WERI-Rb-1 (cell line): ENCODE results near the gene CNBD2.
"Not testable (repeated sequence)": the region's sequence is repeated elsewhere in the genome, so short reads cannot be mapped to it uniquely, and the experiment has no call there.

Experiments used
- DNase-seq: peaks from one replicate; pipeline ENCODE4 v3.0.0-alpha.2; 2020
- H3K27ac ChIP-seq: fragments of 250-450 bp; sonication (Bioruptor Pico); 2 replicates; pipeline ENCODE4 v1.5.1; 2020; ENCODE audit warnings: mild to moderate bottlenecking, moderate library complexity
- H3K27me3 ChIP-seq: fragments of 250-450 bp; sonication (Bioruptor Pico); 2 replicates; pipeline ENCODE4 v1.5.1; 2021; ENCODE audit warnings: mild to moderate bottlenecking, low read depth, moderate library complexity; ENCODE audit not compliant: insufficient read depth, severe bottlenecking
- H3K36me3 ChIP-seq: fragments of 250-450 bp; sonication (Bioruptor Pico); 2 replicates; pipeline ENCODE4 v1.5.1; 2020; ENCODE audit warnings: mild to moderate bottlenecking, moderate library complexity
- H3K4me3 ChIP-seq: 2 replicates; pipeline ENCODE4 v1.5.1; 2011; ENCODE audit warnings: low read depth, mild to moderate bottlenecking, control low read depth, low read length
- H3K9me3 ChIP-seq: fragments of 250-450 bp; sonication (Bioruptor Pico); 2 replicates; pipeline ENCODE4 v1.5.1; 2021; ENCODE audit warnings: mild to moderate bottlenecking, moderate library complexity; ENCODE audit not compliant: severe bottlenecking
- CTCF ChIP-seq: IDR thresholded peaks from 2 replicates; pipeline ENCODE4 v1.5.1; 2011; ENCODE audit warnings: low read depth, mild to moderate bottlenecking, control low read depth, inconsistent platforms, low read length

Gene CNBD2

GRCh38 chr20:36045373-36045714 is 77.0 kb downstream of the CNBD2 start:
- DNase-seq: no peak
- no peak overlapping the region for H3K27ac ChIP-seq
- no peak overlapping the region for H3K4me3 ChIP-seq
- H3K27me3 ChIP-seq: no peaks in the 10 kb centered on the region
- no peak for TF ChIP-seq CTCF
- H3K36me3 ChIP-seq: peaks cover 5% of the 10 kb centered on the region
- no peaks in the 10 kb centered on the region for H3K9me3 ChIP-seq

GRCh38 chr20:36046073-36046798 is 77.8 kb downstream of the CNBD2 start:
- H3K36me3 ChIP-seq, H3K4me3 ChIP-seq, H3K9me3 ChIP-seq, H3K27me3 ChIP-seq, H3K27ac ChIP-seq, DNase-seq: not testable (repeated sequence)

- not testable (repeated sequence) for H3K27me3 ChIP-seq, H3K27ac ChIP-seq, DNase-seq, H3K9me3 ChIP-seq, H3K36me3 ChIP-seq
- H3K4me3 ChIP-seq: peak overlapping the region; percentile 83; the same call in 1 of the 2 replicates
Measured at GRCh38 chr20:36049408-36049807, 81.0 kb downstream of the CNBD2 start.

- DNase-seq: peak; percentile 95
- Histone ChIP-seq H3K4me3 (peak overlapping the region; percentile 83), H3K36me3 (peaks cover 9% of the 10 kb centered on the region), H3K27ac (peak overlapping the region; percentile 96), H3K9me3 (no peaks in the 10 kb centered on the region), H3K27me3 (no peaks in the 10 kb centered on the region)
- TF ChIP-seq CTCF: no peak
Measured at GRCh38 chr20:36050436-36051317, 82.3 kb downstream of the CNBD2 start.

- Histone ChIP-seq H3K9me3 (no peaks in the 10 kb centered on the region), H3K4me3 (peak overlapping the region; percentile 83), H3K36me3 (peaks cover 9% of the 10 kb centered on the region), H3K27ac (peak overlapping the region; percentile 96), H3K27me3 (no peaks in the 10 kb centered on the region)
- DNase-seq: peak; percentile 16
- no peak for TF ChIP-seq CTCF
Measured at GRCh38 chr20:36051318-36052116, 83.1 kb downstream of the CNBD2 start.

GRCh38 chr20:36052117-36052513 is 83.7 kb downstream of the CNBD2 start:
- no peak for DNase-seq
- no peak for TF ChIP-seq CTCF
- H3K9me3 ChIP-seq: no peaks in the 10 kb centered on the region
- no peak overlapping the region for H3K27ac ChIP-seq
- no peak overlapping the region for H3K4me3 ChIP-seq
- no peaks in the 10 kb centered on the region for H3K27me3 ChIP-seq
- H3K36me3 ChIP-seq: peaks cover 9% of the 10 kb centered on the region

- not testable (repeated sequence) for H3K36me3 ChIP-seq, H3K9me3 ChIP-seq, H3K27ac ChIP-seq, DNase-seq, H3K4me3 ChIP-seq, H3K27me3 ChIP-seq
Measured at GRCh38 chr20:36053863-36054518, 85.6 kb downstream of the CNBD2 start.
